ENCODE data around the gene ZNF668. TPM values are rescaled to one million over a fixed set of nuclear protein-coding genes. Genes with fewer than 3 reads are reported as not detected.

ZNF668 gene
- total RNA-seq (10 to 100 TPM; 15.9 to 20.5 TPM), polyA plus RNA-seq (8.7 TPM)

- H3K27me3 ChIP-seq (ENCODE audit: insufficient read depth, low read length, poor library complexity, severe bottlenecking): no peaks in the 10 kb centered on the region
- POLR2A ChIA-PET: interaction anchor here (0.5 to 2.4 kb wide), 17 partner anchors 10 to 385 kb away, joined by 3 to 37 read pairs (median 5); partner anchors contain the start of genes ARMC5, FUS, KAT8 and PYCARD
- H3K27ac Mint-ChIP-seq: peak within 1 kb of the TSS; percentile 89 to 100 (median 98)
- H3K4me1 ChIP-seq (ENCODE audit: insufficient read depth, low read length): peaks cover 24% of the 10 kb centered on the region
- peak within 1 kb of the TSS; percentile 100 for H3K4me3 ChIP-seq (ENCODE audit: low read length)
- H3K36me3 Mint-ChIP-seq: peaks cover 0 to 57% (median 0%) of the 10 kb centered on the region in 3 donors
- H3K36me3 ChIP-seq (ENCODE audit: insufficient read depth, low read length): peaks cover 25% of the 10 kb centered on the region
- peak within 1 kb of the TSS; percentile 89 for H3K27ac ChIP-seq (ENCODE audit: low read depth, low read length)
- peaks cover 37 to 55% (median 41%) of the 10 kb centered on the region in 3 donors for H3K4me1 Mint-ChIP-seq
- peak; percentile 96 to 99 (median 97) for DNase-seq
- peaks cover 0 to 3% of the 10 kb centered on the region in 2 donors for H3K27me3 Mint-ChIP-seq
- H3K4me3 Mint-ChIP-seq: peak within 1 kb of the TSS; percentile 87 to 97 (median 97)
- H3K9me3 ChIP-seq (ENCODE audit: low read length): no peaks in the 10 kb centered on the region
- CTCF ChIA-PET: interaction anchor here (0.8 to 2.2 kb wide), 14 partner anchors 10 to 386 kb away, joined by 3 to 9 read pairs (median 4); partner anchors contain the start of genes ARMC5, HSD3B7, KAT8 and PRSS36
- H3K9me3 Mint-ChIP-seq: no peaks in the 10 kb centered on the region
Observed at GRCh38 chr16:31073970-31074813, at the start of gene ZNF668, which contains the start of gene ZNF646. ZNF668 (minus strand) TSS chr16:31074240; CDS start chr16:31064459, 9,781 bp downstream. ZNF646 (plus strand) TSS chr16:31074422; CDS start chr16:31076325, 1,903 bp downstream.

- Mint-ChIP-seq H3K9me3 (no peaks in the 10 kb centered on the region), H3K4me3 (no peak overlapping the region), H3K27me3 (no peaks in the 10 kb centered on the region), H3K4me1 (peaks cover 13 to 18% (median 16%) of the 10 kb centered on the region in 3 donors), H3K27ac (peak overlapping the region in 3 of 8 donors; percentile 3 to 42 (median 16)), H3K36me3 (peaks cover 0 to 55% (median 12%) of the 10 kb centered on the region in 3 donors)
- Histone ChIP-seq H3K36me3 (ENCODE audit: insufficient read depth, low read length) (peaks cover 29% of the 10 kb centered on the region), H3K4me3 (ENCODE audit: low read length) (no peak overlapping the region), H3K4me1 (ENCODE audit: insufficient read depth, low read length) (peaks cover 12% of the 10 kb centered on the region), H3K9me3 (ENCODE audit: low read length) (no peaks in the 10 kb centered on the region), H3K27ac (ENCODE audit: low read depth, low read length) (no peak overlapping the region), H3K27me3 (ENCODE audit: insufficient read depth, low read length, poor library complexity, severe bottlenecking) (no peaks in the 10 kb centered on the region)
- CTCF ChIA-PET: interaction anchor here (3.3 kb wide), 1 partner anchor 22 kb away, joined by 19 read pairs; no protein-coding TSS in a partner anchor
- POLR2A ChIA-PET: no interaction called here
- DNase-seq: no peak
Observed at GRCh38 chr16:31120129-31120528, 46.1 kb upstream of the ZNF668 start.

- ChIA-PET POLR2A (interaction anchor here (0.6 to 3.1 kb wide), 15 partner anchors 10 to 1524 kb away, joined by 3 to 59 read pairs (median 6); partner anchors contain the start of genes ARMC5, BCKDK, FUS and SETD1A), CTCF (interaction anchor here (0.9 to 2.7 kb wide), 3 partner anchors 17 to 45 kb away, joined by 3 to 34 read pairs (median 9); partner anchors contain the start of genes ZNF646 and ZNF668)
- Histone ChIP-seq H3K4me1 (ENCODE audit: insufficient read depth, low read length) (peaks cover 12% of the 10 kb centered on the region), H3K4me3 (ENCODE audit: low read length) (peak overlapping the region; percentile 90), H3K27me3 (ENCODE audit: insufficient read depth, low read length, poor library complexity, severe bottlenecking) (no peaks in the 10 kb centered on the region), H3K9me3 (ENCODE audit: low read length) (no peaks in the 10 kb centered on the region), H3K27ac (ENCODE audit: low read depth, low read length) (peak overlapping the region; percentile 90), H3K36me3 (ENCODE audit: insufficient read depth, low read length) (peaks cover 29% of the 10 kb centered on the region)
- Mint-ChIP-seq H3K27ac (peak overlapping the region; percentile 76 to 99 (median 96)), H3K36me3 (peaks cover 0 to 42% (median 12%) of the 10 kb centered on the region in 3 donors), H3K27me3 (no peaks in the 10 kb centered on the region), H3K9me3 (no peaks in the 10 kb centered on the region), H3K4me1 (peaks cover 13 to 18% (median 16%) of the 10 kb centered on the region in 3 donors), H3K4me3 (peak overlapping the region; percentile 83 to 95 (median 89))
- DNase-seq: no peak
Observed at GRCh38 chr16:31118223-31119155, 44.4 kb upstream of the ZNF668 start.

GRCh38 chr16:31117384-31118222 is 43.6 kb upstream of the ZNF668 start, which contains the start of gene KAT8:
KAT8 (plus strand) TSS chr16:31117664; CDS start chr16:31117682, 18 bp downstream.
- ChIA-PET CTCF (interaction anchor here (0.8 to 2.7 kb wide), 4 partner anchors 11 to 44 kb away, joined by 3 to 34 read pairs (median 6); partner anchors contain the start of genes ZNF646 and ZNF668), POLR2A (interaction anchor here (0.5 to 3.1 kb wide), 22 partner anchors 9 to 1523 kb away, joined by 3 to 59 read pairs (median 3); partner anchors contain the start of genes ARMC5, BCKDK, FUS and SETD1A)
- H3K4me1 ChIP-seq (ENCODE audit: insufficient read depth, low read length): peaks cover 12% of the 10 kb centered on the region
- H3K4me1 Mint-ChIP-seq: peaks cover 13 to 18% (median 16%) of the 10 kb centered on the region in 3 donors
- no peaks in the 10 kb centered on the region for H3K9me3 Mint-ChIP-seq
- H3K36me3 Mint-ChIP-seq: peaks cover 0 to 46% (median 12%) of the 10 kb centered on the region in 3 donors
- H3K27me3 ChIP-seq (ENCODE audit: insufficient read depth, low read length, poor library complexity, severe bottlenecking): no peaks in the 10 kb centered on the region
- H3K9me3 ChIP-seq (ENCODE audit: low read length): no peaks in the 10 kb centered on the region
- peak within 1 kb of the TSS; percentile 76 to 99 (median 96) for H3K27ac Mint-ChIP-seq
- peak within 1 kb of the TSS; percentile 90 for H3K27ac ChIP-seq (ENCODE audit: low read depth, low read length)
- peak; percentile 96 to 98 (median 97) for DNase-seq
- H3K36me3 ChIP-seq (ENCODE audit: insufficient read depth, low read length): peaks cover 29% of the 10 kb centered on the region
- no peaks in the 10 kb centered on the region for H3K27me3 Mint-ChIP-seq
- H3K4me3 ChIP-seq (ENCODE audit: low read length): peak within 1 kb of the TSS; percentile 90
- peak within 1 kb of the TSS; percentile 83 to 95 (median 89) for H3K4me3 Mint-ChIP-seq

- POLR2A ChIA-PET: interaction anchor here (0.7 kb wide), 1 partner anchor 28 kb away, joined by 3 read pairs; no protein-coding TSS in a partner anchor
- H3K27ac Mint-ChIP-seq: peak overlapping the region in 3 of 8 donors; percentile 19 to 68 (median 34)
- peaks cover 12% of the 10 kb centered on the region for H3K4me1 ChIP-seq (ENCODE audit: insufficient read depth, low read length)
Observed at GRCh38 chr16:31114468-31114867, 40.4 kb upstream of the ZNF668 start.

GRCh38 chr16:31113121-31114120 is 39.4 kb upstream of the ZNF668 start:
- ChIA-PET POLR2A (interaction anchor here (0.6 to 0.7 kb wide), 2 partner anchors 29 to 68 kb away, joined by 3 read pairs; no protein-coding TSS in a partner anchor), CTCF (interaction anchor here (0.5 to 2.1 kb wide), 4 partner anchors 29 to 346 kb away, joined by 3 to 8 read pairs (median 4); partner anchors contain the start of gene ARMC5)
- no peak for DNase-seq
- Mint-ChIP-seq H3K27ac (peak overlapping the region in 6 of 8 donors; percentile 7 to 84 (median 28)), H3K4me3 (peak overlapping the region in 2 of 7 donors; percentile 24 to 82), H3K27me3 (no peaks in the 10 kb centered on the region), H3K36me3 (peaks cover 0 to 43% (median 0%) of the 10 kb centered on the region in 3 donors), H3K9me3 (no peaks in the 10 kb centered on the region), H3K4me1 (peaks cover 15 to 19% (median 15%) of the 10 kb centered on the region in 3 donors)
- no peaks in the 10 kb centered on the region for H3K36me3 ChIP-seq (ENCODE audit: insufficient read depth, low read length)
- no peaks in the 10 kb centered on the region for H3K9me3 ChIP-seq (ENCODE audit: low read length)
- peaks cover 11% of the 10 kb centered on the region for H3K4me1 ChIP-seq (ENCODE audit: insufficient read depth, low read length)
- no peak overlapping the region for H3K4me3 ChIP-seq (ENCODE audit: low read length)
- no peak overlapping the region for H3K27ac ChIP-seq (ENCODE audit: low read depth, low read length)
- no peaks in the 10 kb centered on the region for H3K27me3 ChIP-seq (ENCODE audit: insufficient read depth, low read length, poor library complexity, severe bottlenecking)

More at GRCh38 chr16:31114468-31114867, 40.4 kb upstream of the ZNF668 start:
- H3K4me1 Mint-ChIP-seq: peaks cover 18% of the 10 kb centered on the region in 3 donors
- Histone ChIP-seq H3K27me3 (ENCODE audit: insufficient read depth, low read length, poor library complexity, severe bottlenecking) (no peaks in the 10 kb centered on the region), H3K27ac (ENCODE audit: low read depth, low read length) (no peak overlapping the region), H3K9me3 (ENCODE audit: low read length) (no peaks in the 10 kb centered on the region), H3K36me3 (ENCODE audit: insufficient read depth, low read length) (peaks cover 8% of the 10 kb centered on the region), H3K4me3 (ENCODE audit: low read length) (no peak overlapping the region)
- CTCF ChIA-PET: interaction anchor here (1.9 kb wide), 1 partner anchor 28 kb away, joined by 4 read pairs; no protein-coding TSS in a partner anchor
- H3K4me3 Mint-ChIP-seq: peak overlapping the region in 2 of 7 donors; percentile 32 to 70
- no peak for DNase-seq
- H3K27me3 Mint-ChIP-seq: no peaks in the 10 kb centered on the region
- H3K36me3 Mint-ChIP-seq: peaks cover 0 to 51% (median 0%) of the 10 kb centered on the region in 3 donors
- no peaks in the 10 kb centered on the region for H3K9me3 Mint-ChIP-seq

All from CD8-positive, alpha-beta memory T cell (primary cell).